ENCODE data around the gene COL20A1. TPM values are rescaled to one million over a fixed set of nuclear protein-coding genes. Genes with fewer than 3 reads are reported as not detected.

COL20A1 gene
- total and polyA plus RNA-seq, 2 of the 13 experiments (the other 11 are each of a cell fraction or from before 2014, with no cell fraction given) = not detected

- TF ChIP-seq, protein P1, sequence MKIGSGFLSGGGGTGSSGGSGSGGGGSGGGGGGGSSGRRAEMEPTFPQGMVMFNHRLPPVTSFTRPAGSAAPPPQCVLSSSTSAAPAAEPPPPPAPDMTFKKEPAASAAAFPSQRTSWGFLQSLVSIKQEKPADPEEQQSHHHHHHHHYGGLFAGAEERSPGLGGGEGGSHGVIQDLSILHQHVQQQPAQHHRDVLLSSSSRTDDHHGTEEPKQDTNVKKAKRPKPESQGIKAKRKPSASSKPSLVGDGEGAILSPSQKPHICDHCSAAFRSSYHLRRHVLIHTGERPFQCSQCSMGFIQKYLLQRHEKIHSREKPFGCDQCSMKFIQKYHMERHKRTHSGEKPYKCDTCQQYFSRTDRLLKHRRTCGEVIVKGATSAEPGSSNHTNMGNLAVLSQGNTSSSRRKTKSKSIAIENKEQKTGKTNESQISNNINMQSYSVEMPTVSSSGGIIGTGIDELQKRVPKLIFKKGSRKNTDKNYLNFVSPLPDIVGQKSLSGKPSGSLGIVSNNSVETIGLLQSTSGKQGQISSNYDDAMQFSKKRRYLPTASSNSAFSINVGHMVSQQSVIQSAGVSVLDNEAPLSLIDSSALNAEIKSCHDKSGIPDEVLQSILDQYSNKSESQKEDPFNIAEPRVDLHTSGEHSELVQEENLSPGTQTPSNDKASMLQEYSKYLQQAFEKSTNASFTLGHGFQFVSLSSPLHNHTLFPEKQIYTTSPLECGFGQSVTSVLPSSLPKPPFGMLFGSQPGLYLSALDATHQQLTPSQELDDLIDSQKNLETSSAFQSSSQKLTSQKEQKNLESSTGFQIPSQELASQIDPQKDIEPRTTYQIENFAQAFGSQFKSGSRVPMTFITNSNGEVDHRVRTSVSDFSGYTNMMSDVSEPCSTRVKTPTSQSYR (CRISPR knock-in tag; IDR thresholded peaks at IDR 0.05; ENCODE audit: borderline replicate concordance) = no peak
- TF ChIP-seq KDM5A (IDR thresholded peaks at IDR 0.05; ENCODE audit: borderline replicate concordance, low read length) (peak; percentile 2; the same call in 1 of the 2 replicates), LCORL (IDR thresholded peaks at IDR 0.05) (no peak), LCORL (CRISPR knock-in tag; IDR thresholded peaks at IDR 0.05) (peak; percentile 42; the same call in 1 of the 2 replicates), ASH2L (IDR thresholded peaks at IDR 0.05; ENCODE audit: insufficient read length, low read depth, low read length) (peak; percentile 35), MXD1 (CRISPR knock-in tag; IDR thresholded peaks at IDR 0.05) (peak; percentile 54; the same call in 1 of the 2 replicates), GABPA (IDR thresholded peaks at IDR 0.05; ENCODE audit: low read depth, low read length) (peak; percentile 30; the same call in 1 of the 2 replicates), GABPA (CRISPR knock-in tag; IDR thresholded peaks at IDR 0.05; ENCODE audit: low read depth) (peak; percentile 58; the same call in 1 of the 2 replicates), HDAC1 (CRISPR knock-in tag; IDR thresholded peaks at IDR 0.05) (peak; percentile 43; the same call in 1 of the 2 replicates), TEAD3 (CRISPR knock-in tag; optimal IDR thresholded peaks at IDR 0.05; ENCODE audit: borderline replicate concordance) (peak; percentile 25), KLF6 (CRISPR knock-in tag; IDR thresholded peaks at IDR 0.05) (no peak), ZNF256 (CRISPR knock-in tag; conservative IDR thresholded peaks at IDR 0.05) (no peak), MED8 (CRISPR knock-in tag; IDR thresholded peaks at IDR 0.05; ENCODE audit: insufficient replicate concordance) (peak; percentile 18), ZBTB38 (CRISPR knock-in tag; IDR thresholded peaks at IDR 0.05) (0 out of 2 replicates have a peak, but pooled peaks have one; percentile 34), ZMYM4 (CRISPR knock-in tag; IDR thresholded peaks at IDR 0.05) (0 out of 2 replicates have a peak, but pooled peaks have one; percentile 8), MAX (IDR thresholded peaks at IDR 0.05) (0 out of 2 replicates have a peak, but pooled peaks have one; percentile 33), FOXA1 (IDR thresholded peaks at IDR 0.05) (no peak), FOXA1 (CRISPR knock-in tag; IDR thresholded peaks at IDR 0.05) (no peak), ZSCAN29 (CRISPR knock-in tag; conservative IDR thresholded peaks at IDR 0.05) (no peak), CREB1 (IDR thresholded peaks at IDR 0.05) (peak; percentile 80), CREB1 (CRISPR knock-in tag; IDR thresholded peaks at IDR 0.05) (no peak; the same call in 1 of the 2 replicates), ZMYM2 (CRISPR knock-in tag; IDR thresholded peaks at IDR 0.05) (no peak), ZNF550 (CRISPR knock-in tag; IDR thresholded peaks at IDR 0.05; ENCODE audit: borderline replicate concordance) (no peak), BRCA1 (CRISPR knock-in tag; IDR thresholded peaks at IDR 0.05) (0 out of 2 replicates have a peak, but pooled peaks have one; percentile 13), RFXANK (CRISPR knock-in tag; IDR thresholded peaks at IDR 0.05) (no peak), MTA1 (CRISPR knock-in tag; IDR thresholded peaks at IDR 0.05; ENCODE audit: borderline replicate concordance) (no peak), HOXA5 (CRISPR knock-in tag; IDR thresholded peaks at IDR 0.05) (0 out of 2 replicates have a peak, but pooled peaks have one; percentile 19)
- TF ChIP-seq, protein P2, sequence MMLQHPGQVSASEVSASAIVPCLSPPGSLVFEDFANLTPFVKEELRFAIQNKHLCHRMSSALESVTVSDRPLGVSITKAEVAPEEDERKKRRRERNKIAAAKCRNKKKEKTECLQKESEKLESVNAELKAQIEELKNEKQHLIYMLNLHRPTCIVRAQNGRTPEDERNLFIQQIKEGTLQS (CRISPR knock-in tag; IDR thresholded peaks at IDR 0.05) = peak; percentile 85
- TF ChIP-seq, protein P3, sequence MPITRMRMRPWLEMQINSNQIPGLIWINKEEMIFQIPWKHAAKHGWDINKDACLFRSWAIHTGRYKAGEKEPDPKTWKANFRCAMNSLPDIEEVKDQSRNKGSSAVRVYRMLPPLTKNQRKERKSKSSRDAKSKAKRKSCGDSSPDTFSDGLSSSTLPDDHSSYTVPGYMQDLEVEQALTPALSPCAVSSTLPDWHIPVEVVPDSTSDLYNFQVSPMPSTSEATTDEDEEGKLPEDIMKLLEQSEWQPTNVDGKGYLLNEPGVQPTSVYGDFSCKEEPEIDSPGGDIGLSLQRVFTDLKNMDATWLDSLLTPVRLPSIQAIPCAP (CRISPR knock-in tag; IDR thresholded peaks at IDR 0.05; ENCODE audit: low read depth) = no peak
Measured at GRCh38 chr20:63273635-63274380, 19.2 kb upstream of the COL20A1 start (continued).
